GM18517 (cell line): ENCODE measurements around the gene OR2V2.
"Not testable (repeated sequence)": the region's sequence is repeated elsewhere in the genome, so short reads cannot be mapped to it uniquely, and the experiment has no call there.

ENCODE experiments used
- ATAC-seq: cut with Tn5 transposase; IDR thresholded peaks from one replicate; pipeline ENCODE4 v1.9.1; 2021; ENCODE audit warnings: mild to moderate bottlenecking, moderate library complexity; ENCODE audit not compliant: unreplicated experiment

OR2V2 gene

DNA sequence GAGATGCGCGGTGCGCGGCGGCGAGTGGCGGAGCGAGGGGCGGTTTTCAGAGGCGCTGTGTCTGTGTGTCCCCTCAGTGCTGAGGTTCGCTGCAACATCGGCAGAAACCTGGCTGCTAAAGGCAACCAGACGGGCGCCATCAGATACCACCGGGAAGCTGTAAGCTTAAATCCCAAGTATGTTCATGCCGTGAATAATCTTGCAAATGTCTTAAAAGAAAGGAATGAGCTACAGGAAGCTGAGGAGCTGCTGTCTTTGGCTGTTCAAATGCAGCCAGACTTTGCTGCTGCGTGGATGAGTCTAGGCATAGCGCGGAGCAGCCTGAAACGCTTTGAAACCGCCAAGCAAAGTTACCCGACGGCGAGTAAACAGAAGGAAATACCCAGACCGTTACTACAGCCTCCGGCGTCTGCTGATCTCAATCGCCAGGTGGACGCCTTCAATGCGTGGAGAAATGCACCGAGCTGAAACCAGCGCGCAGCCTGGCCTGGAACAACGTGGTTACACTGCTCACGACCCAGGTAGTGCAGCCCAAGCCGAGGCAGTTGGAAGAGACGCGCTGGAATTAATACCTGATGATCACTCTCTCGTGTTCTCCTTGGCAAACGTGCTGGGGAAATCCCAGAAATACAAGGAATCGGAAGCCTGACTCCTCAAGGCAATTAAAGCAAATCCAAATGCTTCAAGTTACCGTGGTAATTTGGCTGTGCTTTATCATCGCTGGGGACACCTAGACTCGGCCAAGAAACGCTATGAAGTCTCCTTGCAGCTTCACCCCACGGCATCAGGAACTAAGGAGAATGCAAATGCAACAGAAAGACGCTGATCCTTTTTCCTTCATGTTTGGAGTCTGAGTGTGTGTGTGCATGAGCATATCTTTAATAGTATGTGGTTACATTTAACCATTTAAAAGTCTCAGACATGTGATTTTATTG is 32.3 kb upstream of the OR2V2 start:
- ATAC-seq = no peak

DNA sequence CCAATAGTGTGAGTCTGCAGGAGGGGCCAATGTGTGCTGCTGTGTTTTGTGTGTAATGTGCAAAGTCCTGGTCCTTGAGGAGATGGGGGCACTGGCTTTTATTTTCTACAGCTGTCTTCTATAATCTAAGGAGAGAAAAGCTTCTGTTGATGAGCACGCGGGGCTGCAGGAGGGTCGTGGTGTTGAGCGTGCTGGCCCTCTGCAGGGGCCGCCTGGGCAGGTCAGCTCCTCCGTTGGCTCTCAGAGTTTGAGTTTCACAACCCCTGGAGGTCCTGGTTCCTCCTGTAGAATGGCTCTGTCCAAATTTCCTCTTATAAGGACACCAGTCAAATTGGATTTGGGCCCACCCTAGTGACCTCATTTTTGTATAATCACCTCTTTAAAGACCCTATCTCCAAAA is 29.0 kb upstream of the OR2V2 start:
- ATAC-seq = no peak

DNA sequence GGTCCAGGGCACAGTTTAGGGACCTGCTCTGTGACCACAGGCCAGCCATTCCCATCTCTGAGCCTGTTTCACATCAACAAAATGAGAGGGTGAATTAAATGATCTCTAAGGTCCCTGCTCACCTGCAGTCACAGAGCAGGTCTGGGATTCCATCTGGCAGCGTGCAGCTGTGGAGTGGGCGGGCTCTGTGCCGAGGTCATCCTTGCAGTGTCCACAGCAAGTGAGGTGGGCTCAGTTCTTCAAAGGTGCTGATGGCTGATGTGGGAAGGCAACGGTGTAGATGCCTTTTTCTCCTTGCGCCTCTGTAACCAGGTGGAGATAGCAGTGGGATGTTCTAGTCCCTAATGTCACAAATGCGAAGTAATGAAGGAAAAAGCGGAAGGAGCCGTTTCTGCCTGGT is 28.3 kb upstream of the OR2V2 start:
- no peak for ATAC-seq

DNA sequence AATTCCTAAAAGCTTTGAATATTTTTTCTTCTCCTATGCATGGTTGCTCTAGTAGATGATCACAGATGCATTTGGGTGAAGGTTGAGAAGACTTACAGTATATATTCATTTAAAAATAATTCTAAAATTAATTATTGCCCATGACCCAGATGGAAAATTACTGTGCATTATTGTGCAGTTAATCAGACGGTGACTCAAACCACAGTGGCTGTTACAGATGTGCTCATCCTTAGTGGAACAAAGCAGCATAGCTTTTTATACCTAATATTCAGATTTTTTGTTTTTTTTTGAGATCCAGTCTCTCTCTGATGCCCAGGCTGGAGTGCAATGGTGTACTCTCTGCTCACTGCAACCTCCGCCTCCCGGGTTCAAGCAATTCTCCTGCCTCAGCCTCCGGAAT is 27.1 kb upstream of the OR2V2 start:
- ATAC-seq = no peak

DNA sequence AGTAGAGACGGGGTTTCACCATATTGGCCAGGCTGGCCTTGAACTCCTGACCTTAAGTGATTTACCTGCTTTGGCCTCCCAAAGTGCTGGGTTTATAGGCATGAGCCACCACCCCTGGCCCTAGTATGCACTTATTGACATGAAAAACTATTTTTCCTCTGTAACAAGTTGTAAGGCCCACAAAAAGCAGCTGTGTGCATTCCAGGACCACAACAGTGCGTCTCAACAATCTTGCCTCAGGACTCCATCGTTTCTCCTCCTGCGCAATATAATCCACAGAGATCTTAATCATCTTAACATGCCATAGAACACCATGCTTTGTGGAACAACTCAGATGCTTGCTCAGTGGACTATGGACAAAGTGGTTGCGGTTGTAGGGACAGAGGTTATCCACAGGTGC is 26.6 kb upstream of the OR2V2 start:
- no peak for ATAC-seq

DNA sequence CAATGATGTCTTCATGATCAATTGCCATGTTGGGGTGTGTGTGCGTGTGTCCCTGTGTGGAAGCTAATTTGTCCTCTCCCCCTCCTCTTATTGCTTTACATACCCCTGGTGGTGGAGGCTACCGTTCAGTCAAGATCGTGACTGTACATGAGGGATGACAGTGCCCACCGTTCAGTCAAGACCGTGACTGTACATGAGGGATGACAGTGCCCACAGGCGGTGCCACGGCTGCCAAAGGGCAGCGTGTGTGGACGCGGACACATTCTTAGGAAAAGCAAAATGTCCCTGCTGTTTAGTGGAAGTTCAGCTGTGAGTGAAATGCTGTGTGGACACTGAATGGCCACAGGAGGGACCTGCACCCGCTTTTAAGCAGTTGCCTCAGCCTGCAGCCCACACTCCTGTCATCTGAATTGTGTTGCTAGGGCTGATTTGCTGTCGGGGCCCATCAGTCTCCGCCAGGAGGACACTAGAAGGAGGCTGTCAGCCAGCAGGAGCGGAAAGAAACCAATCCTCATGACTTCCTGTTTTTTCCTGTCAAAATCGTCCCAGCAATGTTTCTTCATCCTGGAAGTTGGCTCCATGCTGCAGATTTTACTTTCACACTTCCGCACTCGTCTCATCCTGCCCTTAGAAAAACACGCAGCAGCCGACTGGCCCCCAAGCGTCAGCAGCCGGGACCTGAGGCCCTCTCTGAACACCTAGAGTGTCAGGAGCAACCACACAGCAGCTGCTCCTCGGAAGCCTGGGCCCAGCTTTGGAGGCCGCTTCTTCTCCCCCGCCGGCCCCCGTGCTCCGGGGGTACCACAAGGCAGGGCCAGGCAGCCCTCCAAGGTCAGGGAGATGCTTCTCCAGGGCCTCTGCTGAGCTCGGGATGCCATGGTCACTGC is 25.5 kb upstream of the OR2V2 start:
- ATAC-seq = no peak

DNA sequence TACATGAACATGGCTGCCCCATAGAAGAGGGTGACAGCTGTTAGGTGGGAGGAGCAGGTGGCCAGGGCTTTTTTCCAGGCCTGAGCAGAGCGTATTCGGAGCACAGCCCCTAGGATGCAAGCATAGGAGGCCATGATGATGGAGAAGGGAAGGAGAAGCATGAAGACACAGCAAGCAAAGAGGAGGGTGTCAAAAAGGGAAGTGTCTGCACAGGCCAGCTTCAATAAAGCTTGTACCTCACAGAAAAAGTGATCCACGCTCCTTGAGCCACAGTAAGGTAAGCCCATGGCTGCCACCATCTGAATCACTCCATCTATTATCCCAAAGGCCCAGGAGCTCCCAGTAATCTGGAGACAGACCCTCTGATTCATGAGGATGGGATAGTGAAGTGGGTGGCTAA is 22.9 kb upstream of the OR2V2 start:
- ATAC-seq = no peak

DNA sequence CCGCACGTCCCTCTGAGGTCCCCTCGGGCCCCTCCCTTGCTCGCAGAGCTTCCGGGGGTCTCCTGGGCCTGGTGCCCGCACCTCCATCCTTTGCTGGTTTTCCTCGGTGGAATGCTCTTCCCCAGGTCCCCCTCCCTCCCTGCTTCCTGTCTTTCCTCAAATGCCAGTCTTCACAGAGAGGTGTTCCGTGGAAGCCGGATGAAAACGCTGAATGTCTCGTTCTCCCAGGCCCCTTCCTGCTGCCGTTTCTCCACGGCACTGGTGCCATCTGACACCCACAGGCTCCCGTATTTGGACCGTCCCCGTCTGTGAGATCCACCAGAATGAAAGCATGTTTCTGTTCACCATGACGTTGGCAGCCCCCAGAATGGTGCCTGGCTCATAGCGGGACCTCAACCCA is 20.5 kb upstream of the OR2V2 start:
- ATAC-seq = no peak

DNA sequence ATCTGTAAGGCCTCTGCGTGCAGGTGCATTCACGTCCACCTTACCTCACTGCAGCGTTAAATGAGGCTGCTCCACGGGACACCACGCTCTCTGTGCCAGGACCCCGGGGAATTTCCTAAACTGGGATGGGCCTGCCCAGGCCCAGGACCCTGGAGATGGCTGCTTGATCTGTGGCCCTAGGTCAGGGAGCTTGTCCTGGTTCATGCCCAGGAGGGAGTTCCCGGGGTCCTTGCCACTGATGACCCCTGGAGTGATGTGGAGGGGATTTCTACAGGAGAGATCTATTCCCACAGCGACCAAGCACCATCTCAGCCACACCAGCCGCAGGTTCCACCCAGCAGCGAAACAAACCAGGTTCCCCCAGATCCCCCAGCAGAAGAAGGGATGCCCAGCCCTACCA is 19.9 kb upstream of the OR2V2 start:
- ATAC-seq = no peak

DNA sequence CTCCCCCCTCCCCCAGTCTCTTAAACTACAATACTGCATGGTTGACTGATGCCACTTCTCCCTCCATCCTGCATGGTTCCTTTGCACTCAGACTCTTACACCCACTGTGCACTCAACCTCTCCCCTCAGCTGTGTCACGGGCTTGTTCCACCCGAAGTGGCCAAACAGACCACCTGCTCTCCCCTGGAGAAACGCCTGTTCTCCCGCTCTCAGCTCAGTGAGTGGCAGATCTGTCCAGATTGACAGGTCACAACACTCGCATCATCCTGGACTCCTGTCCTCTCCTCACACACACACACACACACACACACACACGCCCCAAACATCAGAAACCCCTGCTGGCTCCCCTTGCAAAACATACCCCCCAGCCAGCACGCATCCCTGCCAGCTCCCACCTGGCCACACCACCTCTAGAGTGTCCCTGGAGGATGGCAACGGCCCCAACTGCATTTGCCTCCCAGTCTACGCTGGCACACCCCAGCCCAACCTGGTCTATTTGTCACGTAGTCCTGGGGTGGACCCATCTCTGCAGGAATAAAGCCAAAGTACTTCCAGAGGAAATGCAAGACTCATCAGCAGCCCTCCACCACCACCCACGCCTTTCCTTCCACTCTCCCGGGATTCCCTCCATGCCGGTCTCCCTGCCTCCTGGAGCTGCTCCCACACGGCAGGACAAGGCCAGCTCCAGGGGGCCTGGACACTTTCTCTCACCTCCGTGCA is 19.3 kb upstream of the OR2V2 start:
- no peak for ATAC-seq

DNA sequence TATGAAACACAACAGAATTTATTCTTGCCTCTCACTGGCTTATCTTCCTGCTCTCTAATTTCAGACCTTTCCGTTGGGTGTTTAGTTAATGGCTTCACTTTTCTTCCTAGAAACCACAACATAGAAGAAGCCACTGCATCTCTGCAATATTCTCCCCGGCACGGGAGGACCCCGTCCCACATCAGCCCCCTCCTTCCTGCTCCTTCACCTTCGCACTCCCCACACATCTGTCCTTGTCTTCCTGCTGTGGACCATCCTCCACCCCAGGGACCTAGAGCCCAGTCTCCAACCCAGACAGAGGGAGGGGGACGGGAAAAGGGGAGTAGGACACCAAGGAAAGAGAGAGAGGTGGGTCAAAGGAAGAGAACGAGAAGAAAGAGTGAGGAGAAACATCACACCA is 17.8 kb upstream of the OR2V2 start:
- ATAC-seq = no peak

DNA sequence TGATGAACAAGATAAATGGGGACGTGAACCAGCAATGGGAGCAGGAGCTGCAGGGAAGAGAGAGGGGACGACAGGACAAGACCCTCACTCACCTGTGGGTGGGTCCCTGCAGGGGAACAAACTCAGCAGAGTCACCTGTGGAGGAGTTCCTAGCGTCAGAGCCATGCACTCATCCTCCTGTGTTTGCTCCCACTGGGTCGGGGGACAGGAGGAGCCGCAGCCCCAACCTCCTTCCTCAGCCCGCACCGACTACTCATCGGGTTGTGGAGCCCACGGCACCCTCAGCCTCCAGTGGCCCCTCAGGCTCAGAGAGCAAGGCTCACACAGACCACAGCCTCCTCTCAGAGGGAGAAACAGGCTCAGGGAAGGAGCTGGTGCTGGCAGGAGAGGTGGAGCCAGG is 17.3 kb upstream of the OR2V2 start:
- not testable (repeated sequence) for ATAC-seq

DNA sequence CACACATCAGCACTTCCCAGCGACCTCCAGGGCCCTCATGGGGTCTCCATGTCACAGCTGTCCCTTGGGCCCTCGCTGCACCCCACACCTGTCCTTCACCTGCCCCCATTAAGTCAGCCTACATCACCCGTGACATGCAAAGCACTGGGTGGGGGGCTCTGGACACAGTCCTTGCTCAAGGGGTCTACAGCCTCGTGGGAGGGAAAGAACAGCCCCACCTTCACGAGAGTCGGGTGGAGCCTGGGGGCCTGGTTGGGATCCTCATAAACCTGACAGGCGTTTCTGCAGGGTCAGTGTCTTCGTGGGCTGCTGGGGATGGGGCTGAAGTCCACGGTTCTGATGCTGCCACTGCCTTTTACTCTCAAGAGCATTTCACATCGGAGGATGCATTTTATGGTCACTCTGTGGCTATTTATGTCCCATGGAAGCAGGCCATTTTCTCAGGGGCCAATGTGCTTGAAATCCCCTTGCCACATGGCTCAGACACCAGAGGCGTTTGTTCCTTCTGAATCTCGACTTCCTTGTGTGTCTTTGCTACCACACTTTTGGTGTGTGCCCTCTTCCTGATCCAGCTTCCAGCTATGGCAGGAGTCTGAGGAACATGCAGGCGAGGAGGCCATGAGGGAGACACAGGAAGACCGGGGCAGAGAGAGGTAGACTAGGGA is 16.4 kb upstream of the OR2V2 start, which contains the start of gene OR2V1:
Gene OR2V1, minus strand, starts transcription at position 338 of the 665 bp plus-strand sequence. CDS start 5,865 bp downstream, outside the sequence.
- ATAC-seq = no peak

DNA sequence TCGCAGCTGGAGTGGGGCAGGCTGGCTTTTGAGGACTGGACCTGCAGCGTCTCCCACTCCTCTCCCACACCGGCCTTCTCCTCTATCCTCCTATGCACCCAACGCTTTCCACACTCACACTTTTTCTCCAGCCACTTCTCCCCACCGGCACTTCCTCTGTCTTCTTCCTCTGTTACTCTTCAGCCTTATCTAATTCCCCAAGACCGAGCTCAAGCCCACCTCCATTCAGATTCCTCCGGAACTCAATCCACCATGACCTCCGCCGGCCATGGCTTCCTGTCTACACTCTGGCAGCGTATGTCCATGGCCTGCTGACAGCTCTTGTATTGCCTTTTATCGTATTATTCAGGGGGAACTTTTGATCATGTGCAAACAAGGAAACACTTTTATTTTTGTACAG is 15.9 kb upstream of the OR2V2 start:
- ATAC-seq = no peak

DNA sequence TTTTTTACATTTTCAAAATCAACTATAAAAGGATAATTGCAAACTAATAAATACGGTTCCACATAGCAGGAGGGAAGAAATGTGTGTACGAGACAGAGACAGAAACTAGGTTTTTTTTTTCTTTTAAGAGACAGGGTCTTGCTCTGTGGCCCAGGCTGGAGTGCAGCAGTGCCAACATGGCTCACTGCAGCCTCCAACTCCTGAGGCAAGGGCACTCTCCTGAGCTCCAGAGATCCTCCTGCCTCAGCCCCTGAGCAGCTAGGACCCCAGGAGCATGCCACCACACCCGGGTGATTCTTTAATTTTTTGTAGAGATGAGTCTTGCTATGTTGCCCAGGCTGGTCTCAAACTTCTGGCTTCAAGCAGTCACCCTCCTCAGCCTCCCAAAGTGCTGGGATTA is 14.3 kb upstream of the OR2V2 start:
- ATAC-seq = no peak

DNA sequence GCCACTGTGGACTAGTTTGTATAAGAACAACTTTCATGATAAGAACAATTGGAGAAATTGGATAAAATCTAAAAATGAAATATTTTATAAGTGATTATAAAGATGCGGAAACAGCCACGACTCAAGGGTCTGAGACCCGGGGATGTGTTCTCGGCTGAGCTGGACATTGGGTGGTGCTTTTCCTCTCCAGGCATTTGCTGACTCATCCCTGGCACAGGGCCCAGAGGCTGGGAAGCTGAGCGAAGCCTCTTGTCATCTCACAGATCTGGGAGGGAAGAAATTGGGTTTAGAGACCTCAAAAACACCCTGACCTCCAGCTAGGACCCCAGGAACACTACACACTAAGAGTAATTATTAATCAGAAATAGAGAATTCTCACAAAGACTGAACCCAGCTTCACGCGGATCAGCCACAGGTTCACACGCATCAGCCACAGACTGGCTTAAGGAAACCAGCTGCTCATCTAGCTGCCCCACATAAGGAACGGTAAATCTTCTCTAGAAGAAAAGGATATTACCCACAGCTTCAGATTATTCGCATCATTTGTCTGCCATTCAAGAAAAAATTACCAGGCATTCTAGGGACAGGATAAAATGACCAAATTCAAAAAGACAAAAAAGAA is 13.7 kb upstream of the OR2V2 start:
- ATAC-seq = no peak

DNA sequence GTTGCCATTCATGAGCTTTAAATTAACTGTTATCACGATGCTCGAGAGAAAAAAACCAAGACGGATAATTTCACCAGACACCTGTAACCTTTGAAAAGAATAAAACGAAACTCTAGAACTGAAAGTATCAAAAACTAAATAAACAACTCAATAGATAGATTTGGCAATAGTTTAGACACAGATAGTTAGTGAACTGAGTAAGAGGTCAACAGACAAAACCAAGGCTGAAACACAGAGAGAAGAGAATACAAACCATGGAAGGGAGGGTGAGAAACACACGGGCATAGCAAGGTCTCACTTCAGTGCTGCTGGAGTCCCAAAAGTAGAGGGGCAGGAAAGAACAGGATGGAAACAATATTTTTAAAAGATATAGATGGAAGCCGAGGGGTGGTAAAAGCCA is 13.1 kb upstream of the OR2V2 start:
- ATAC-seq = no peak

DNA sequence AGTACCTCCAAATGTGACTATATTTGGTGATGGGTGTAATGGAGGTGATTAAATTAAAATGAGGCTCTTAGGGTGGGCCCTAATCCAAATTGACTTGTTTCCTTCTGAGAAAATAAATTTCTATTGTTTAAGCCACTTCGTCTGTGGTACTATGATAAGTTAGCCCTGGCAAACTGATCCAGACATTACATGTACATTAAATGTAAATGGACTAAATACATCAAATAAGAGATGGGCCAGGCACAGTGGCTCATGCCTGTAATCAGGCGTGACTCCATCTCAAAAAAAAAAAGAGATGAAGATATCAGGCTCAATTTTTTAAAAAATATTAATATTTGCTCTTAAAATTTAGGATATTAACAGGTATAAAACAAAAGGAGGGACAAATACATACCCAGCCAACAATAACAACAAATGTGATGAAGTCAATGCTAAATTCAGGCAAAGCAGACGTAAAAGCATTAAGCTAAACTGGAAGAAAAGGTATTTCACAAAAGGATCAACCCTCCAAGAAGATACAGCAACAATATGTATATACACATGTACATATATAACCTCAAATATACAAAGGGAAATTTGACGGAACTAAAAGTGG is 10.9 kb upstream of the OR2V2 start:
- ATAC-seq = no peak

DNA sequence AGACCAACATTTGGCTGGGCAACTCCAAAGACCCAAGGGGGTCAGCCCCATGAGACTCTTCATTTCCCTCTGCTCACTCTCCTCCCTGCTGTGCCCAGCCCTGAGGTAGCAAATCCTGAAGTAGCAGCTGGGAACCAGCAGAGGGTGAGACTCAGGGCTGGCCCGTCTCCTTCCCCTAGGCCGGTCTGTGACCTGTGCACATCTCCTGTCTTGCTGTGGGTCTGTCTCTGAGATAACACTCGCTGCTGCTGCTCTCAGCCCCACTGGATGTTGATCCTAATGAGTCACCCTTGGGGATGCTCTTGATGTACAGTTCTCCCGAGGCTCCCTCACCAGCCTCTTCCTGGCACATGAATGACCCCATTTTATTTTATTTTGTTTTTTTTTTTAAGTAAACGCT is 9.1 kb upstream of the OR2V2 start:
- ATAC-seq = no peak

DNA sequence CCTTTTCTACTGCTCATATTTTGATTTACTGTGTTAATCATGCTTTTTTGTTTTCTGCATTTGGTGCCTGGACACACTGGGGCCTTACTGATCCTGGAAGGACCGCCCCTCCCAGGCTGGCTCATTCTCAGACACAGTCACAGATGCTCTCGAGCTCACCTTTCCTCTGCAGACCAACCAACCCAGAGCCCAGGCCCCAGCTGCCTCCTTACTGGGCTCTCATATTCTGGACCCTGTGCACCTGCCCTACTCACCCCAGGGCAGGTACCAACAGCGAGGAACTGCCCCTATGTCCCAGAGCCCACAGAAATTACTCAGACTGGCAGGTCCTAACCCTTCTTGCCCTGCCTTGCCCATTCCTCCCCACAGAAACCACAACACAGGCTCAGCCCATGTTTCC is 6.6 kb upstream of the OR2V2 start:
- ATAC-seq = no peak
